Measurements from ENCODE around the gene TOR1B.

TOR1B gene

DNA sequence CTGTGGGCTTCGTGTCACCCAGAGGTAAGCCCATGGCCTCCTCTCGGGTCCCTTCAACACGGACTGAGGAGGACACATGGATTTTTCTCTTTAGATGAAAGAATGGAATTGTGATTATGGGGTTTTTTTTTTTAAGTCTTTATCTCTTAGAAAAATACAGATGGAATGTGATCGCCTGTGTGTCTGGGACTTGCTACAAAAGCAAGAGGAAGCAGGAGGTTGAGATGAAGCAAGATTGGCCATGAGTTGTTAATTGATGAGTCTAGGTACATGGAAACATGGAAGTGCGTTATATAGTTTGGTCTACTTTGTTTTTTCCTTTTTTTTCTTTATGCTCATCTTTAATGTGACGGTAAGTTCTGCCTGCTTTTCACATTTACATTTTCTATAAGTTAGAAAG is 46.9 kb downstream of the TOR1B start:
- FAIRE-seq: no peak

DNA sequence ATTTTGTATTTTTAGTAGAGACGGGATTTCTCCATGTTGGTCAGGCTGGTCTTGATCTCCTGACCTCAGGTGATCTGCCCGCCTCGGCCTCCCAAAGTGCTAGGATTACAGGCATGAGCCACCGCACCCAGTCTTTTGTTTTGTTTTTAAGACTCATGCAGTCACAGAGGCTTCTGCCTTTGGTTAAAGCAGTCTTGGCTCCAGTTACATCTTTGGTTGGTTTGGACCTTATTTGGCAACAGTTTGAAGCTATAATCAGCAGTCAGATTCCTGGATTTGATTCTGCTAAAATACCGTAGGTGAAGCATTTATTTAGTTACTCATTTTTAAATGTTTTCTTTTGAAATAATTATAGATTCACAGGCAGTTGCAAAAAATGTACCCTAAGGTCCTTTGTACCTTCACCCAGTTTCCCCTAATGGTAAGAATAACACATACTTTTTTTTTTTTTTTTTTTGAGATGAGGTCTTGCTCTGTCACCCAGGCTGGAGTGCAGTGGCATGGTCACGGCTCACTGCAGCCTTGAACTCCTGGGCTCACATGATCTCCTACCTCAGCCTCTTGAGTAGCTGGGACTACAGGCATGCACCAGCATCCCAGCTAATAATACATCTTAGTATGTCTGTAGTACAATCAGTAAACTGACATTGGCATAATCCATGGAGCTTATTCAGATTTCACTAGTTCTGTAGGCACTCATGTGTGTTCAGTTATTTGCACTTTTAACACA is 48.0 kb downstream of the TOR1B start:
- FAIRE-seq: no peak

DNA sequence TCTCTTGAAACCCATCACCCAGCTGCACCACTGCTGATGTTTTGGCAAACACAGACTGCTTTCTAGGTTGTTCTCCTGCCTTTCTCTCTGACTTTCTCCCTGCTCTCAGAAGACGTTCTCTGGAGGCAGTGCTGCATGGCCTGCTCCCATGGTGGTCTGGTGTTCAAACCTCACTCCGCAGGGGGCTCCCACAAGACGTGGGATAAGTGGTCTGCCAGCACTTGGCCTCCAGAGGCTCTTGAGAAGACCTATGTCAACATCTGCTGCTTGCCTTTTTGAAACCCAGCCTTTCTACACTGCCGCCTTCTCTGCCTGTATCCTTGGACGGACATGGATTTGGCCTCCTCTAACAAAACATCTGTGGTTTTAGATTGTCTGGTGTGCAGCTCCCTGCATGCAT is 48.8 kb downstream of the TOR1B start:
- no peak for FAIRE-seq

DNA sequence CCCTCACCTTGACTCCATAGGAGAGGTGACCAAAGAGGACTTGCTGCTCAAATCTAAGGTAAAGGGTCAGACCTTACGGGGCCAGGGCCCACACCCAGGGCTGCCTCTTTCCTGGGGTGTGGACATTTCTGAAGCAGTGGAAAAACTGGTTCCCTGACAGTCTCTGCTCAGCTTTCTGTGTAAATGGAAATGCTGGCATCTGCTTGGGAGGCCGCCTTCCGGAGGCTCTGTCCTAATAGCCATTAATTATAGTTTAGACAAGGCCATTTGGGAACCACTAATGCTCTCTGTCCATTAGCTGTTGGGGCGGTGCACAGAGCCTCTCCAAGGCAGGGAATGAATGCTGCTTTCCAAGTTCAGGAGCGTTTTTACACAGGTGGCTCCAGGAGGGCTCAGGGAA is 49.6 kb downstream of the TOR1B start:
- FAIRE-seq: no peak

DNA sequence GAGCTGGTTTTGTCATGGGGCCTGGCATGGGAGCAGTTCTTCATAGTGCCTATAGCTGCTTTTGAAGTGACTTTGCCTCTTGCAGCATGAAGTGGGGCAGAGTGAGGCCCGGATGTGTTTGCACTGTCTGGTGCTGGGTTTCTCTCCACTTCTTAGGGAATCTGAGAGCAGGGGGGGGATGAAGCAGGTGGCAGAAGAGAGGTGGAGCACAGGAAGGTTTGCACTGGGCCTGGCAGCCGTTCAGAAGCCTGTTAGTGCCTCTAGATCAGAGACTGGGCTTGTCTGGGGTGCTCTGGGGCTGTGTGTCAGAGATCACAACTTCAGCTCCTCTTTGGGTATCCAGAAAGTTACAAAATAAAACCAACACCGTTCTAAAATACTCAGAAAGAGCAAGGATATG is 50.6 kb downstream of the TOR1B start:
- no peak for FAIRE-seq

DNA sequence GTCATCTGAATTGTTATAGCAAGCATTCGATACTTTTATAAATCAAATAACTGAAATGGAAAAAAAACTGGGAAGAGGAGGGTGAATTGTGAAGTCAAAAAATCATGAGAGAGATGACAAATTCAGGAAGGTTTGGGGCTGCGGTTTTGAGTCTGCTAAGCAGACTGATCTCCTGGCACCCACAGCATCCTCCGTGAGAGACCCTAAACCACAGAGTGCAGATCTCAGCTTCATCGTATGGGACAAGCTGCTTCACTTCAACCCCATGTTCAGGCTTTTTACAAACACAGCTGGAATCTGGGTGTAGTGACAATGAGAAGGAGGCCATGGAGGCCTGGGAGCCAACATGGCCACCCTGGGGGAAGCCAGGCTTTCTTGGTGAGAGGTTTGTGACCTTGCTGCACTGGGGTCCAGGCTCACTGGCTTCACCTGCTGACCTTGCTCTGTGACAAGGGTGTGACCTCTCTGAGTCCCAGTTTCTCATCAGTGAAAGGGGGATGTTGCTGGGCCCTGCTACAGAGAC is 51.7 kb downstream of the TOR1B start:
- FAIRE-seq: no peak

DNA sequence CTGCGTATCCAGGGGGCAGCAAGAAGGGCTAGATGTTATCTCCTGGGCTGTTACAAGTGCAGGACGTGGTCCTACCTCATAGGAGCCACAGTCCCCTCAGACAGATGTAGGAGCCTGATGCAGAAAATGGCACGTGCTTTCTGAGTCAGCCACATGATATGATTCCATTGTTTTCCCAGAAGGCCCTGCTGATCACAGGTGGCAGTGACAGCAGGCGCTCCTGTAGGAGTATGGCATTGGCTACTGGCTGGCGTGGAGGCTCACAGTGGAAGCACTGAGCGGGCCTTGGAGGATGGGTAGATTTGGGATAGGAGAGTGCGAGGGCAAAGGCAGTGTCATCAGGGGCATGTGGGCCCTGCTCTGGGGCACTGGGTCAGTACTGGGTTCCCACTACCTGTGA is 54.2 kb downstream of the TOR1B start:
- FAIRE-seq: no peak

DNA sequence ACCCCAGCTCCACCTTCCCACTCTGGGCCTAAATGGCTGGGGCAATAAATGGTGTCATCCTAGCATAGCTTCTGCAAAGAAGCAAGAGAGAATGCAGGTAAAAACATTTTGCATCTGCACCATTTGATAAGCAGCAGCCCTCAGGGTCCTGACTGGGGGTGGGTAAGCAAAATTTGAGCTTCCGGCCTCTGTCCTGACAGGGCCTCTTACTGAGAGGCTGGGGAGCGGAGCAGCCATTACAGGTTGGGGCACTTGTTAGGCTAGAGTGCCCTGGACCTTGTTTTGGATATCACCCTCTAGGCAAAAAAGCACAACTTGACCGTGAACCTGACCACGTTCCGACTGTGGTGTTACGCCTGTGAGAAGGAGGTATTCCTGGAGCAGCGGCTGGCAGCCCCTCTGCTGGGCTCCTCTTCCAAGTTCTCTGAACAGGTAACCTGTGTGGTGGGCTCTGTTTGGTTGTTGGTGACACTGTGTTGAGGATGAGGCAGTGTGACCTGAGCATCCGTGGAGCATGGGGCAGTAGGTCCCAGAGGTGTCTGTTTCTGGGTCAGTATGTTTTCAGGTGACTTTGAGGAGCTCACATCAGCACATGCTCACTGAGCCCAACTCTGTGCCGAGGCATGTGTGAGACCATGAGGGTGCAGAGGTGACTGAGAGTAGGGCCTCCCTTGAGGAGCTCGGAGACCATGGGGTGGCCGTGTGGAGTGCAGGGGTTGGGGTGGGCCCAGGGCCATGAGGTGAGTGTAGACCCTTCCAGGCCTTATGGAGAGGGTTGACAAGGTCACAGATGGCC is 55.4 kb downstream of the TOR1B start:
- no peak for FAIRE-seq
